Measurements from ENCODE around the gene FNDC11.
"Not testable (repeated sequence)": the region's sequence is repeated elsewhere in the genome, so short reads cannot be mapped to it uniquely, and the experiment has no call there.

The FNDC11 gene

GRCh38 chr20:63566395-63567135, 12.6 kb downstream of the FNDC11 start:
- no peak for DNase-seq (ENCODE audit: low spot score)

GRCh38 chr20:63567136-63567385, 13.1 kb downstream of the FNDC11 start:
- no peak for DNase-seq (ENCODE audit: low spot score)

GRCh38 chr20:63567386-63568169, 13.6 kb downstream of the FNDC11 start:
- DNase-seq (ENCODE audit: low spot score): no peak

GRCh38 chr20:63568170-63568981, 14.4 kb downstream of the FNDC11 start:
- no peak for DNase-seq (ENCODE audit: low spot score)

- DNase-seq (ENCODE audit: low spot score): no peak
These were observed 15.3 kb downstream of the FNDC11 start for GRCh38 chr20:63568986-63569949.

GRCh38 chr20:63570281-63571086, 16.5 kb downstream of the FNDC11 start:
- DNase-seq (ENCODE audit: low spot score): no peak

GRCh38 chr20:63571087-63571478, 17.1 kb downstream of the FNDC11 start:
- DNase-seq (ENCODE audit: low spot score): not testable (repeated sequence)

- DNase-seq (ENCODE audit: low spot score): no peak
These were observed 18.3 kb downstream of the FNDC11 start for GRCh38 chr20:63572071-63572787.

- peak; percentile 59 for DNase-seq (ENCODE audit: low spot score)
These were observed 19.1 kb downstream of the FNDC11 start for GRCh38 chr20:63572788-63573646.

GRCh38 chr20:63573647-63574131, 19.7 kb downstream of the FNDC11 start:
- DNase-seq (ENCODE audit: low spot score): no peak

GRCh38 chr20:63574156-63574828, 20.3 kb downstream of the FNDC11 start, which contains the start of gene HELZ2:
Gene HELZ2 (minus strand): TSS chr20:63574239. CDS start chr20:63572385, 1,854 bp downstream.
- DNase-seq (ENCODE audit: low spot score): peak; percentile 82

GRCh38 chr20:63574829-63575743, 21.1 kb downstream of the FNDC11 start:
- no peak for DNase-seq (ENCODE audit: low spot score)

GRCh38 chr20:63576311-63576710, 22.4 kb downstream of the FNDC11 start:
- no peak for DNase-seq (ENCODE audit: low spot score)

- no peak for DNase-seq (ENCODE audit: low spot score)
These were observed 23.4 kb downstream of the FNDC11 start for GRCh38 chr20:63577317-63577894.

- DNase-seq (ENCODE audit: low spot score): no peak
These were observed 24.5 kb downstream of the FNDC11 start for GRCh38 chr20:63578224-63579016.
